Measurements from ENCODE around the gene MLANA.

The MLANA gene

DNA sequence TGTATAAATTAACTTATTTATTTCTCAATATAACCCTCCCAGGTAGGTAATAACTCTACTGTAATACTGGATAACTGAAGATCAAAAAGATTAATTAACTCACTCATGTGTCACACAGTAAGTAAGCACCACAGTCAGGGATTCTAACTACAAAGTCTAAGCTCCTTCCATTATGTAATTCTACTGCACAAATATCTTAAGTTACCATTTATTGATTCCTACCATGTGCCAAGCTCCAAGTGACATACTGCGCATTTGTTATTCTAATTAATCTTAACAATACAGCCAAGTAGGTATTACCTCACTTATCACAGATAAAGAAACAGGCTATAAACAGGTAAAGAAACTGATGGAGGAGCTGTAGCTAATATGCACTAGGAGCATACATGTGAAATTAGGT is 66.5 kb downstream of the MLANA start:
- no peak for DNase-seq (ENCODE audit: low read depth, low spot score)

DNA sequence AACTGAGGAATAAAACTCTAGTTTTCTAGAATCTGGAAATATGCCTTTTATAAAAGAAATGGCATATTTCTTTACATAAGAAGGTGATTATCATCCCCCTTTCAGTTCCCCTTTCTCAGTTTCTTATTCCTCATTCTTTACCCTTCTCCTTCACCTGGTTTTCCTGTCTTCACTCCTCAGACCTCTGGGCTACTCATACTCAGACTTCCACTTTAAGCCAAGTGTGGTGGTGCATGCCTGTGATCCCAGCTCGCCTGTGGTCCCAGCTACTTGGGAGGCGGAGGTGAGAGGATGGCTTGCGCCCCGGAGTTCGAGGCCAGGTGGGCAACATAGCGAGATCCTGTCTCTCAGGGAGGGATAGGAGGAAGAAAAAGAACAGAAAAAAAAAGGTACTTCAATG is 67.6 kb downstream of the MLANA start:
- DNase-seq (ENCODE audit: low read depth, low spot score): no peak
